Gastroesophageal sphincter (tissue), 3 donors: ENCODE measurements around the gene SP7.

Source experiments
- CTCF ChIP-seq, 4 experiments: fragments of 200-600 bp in 2 of 4; fragments of 450-650 bp in 2 of 4; sonication (generic) in 1 of 4; IDR thresholded peaks; one replicate each; pipeline ENCODE4 v1.5.1; 2017 to 2019; ENCODE audit warnings: antibody characterized with exemption in 4 of 4, mild to moderate bottlenecking in 2 of 4, moderate library complexity in 2 of 4
- EP300 ChIP-seq: sonication (generic); formaldehyde crosslinking; IDR thresholded peaks from one replicate; pipeline ENCODE4 v1.6.1; 2017; ENCODE audit warnings: antibody characterized with exemption, mild to moderate bottlenecking
- POLR2A ChIP-seq, 2 donors: fragments of 450-650 bp; IDR thresholded peaks; one replicate each; pipeline ENCODE4 v1.6.1; 2017; ENCODE audit warnings: antibody characterized with exemption in 2 of 2, mild to moderate bottlenecking in 2 of 2, moderate library complexity in 1 of 2
- POLR2AphosphoS5 ChIP-seq: sonication (generic); formaldehyde crosslinking; IDR thresholded peaks from one replicate; pipeline ENCODE4 v1.6.1; 2017; ENCODE audit warnings: antibody characterized with exemption

- TF ChIP-seq POLR2AphosphoS5 (no peak), CTCF (IDR thresholded peaks at IDR 0.05) (no peak), POLR2A (IDR thresholded peaks at IDR 0.05) (no peak), EP300 (no peak)
Observed at GRCh38 chr12:53288322-53288721, 47.8 kb downstream of the SP7 start.
